HG03196 (cell line): Measurements from ENCODE around the gene GSTM3.
"Not testable (repeated sequence)": the region's sequence is repeated elsewhere in the genome, so short reads cannot be mapped to it uniquely, and the experiment has no call there.

Experiments
- ATAC-seq: cut with Tn5 transposase; IDR thresholded peaks from one replicate; pipeline ENCODE4 v1.9.1; 2021; ENCODE audit not compliant: unreplicated experiment

GSTM3 gene

DNA sequence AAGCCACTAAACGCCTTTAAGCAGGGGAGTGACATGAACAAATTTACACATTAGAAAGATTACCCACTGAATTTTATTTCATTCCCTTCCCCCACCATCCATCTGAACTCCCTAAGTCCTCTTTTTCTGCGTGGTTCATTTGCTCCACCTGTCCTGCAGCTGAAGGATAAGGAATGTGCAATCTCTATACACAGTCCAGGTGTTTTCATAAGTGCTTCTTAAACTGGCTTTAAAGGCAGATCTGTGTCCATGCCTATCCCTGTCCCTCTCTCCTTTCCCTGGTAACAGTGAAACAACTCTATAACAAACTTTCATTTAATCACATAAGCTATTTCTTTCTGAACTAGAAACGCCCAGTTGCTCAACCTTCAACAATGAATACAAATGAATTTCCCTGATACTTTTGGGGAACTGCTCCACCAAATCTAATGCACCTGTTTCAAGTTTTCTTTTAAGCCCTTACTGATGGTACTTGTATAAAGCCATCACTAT lies 8.4 kb downstream of the GSTM3 start:
- no peak for ATAC-seq

- no peak for ATAC-seq
These were observed 10.2 kb downstream of the GSTM3 start for GRCh38 chr1:109730666-109731065.

GRCh38 chr1:109728870-109729269 lies 12.0 kb downstream of the GSTM3 start:
- ATAC-seq: no peak

DNA sequence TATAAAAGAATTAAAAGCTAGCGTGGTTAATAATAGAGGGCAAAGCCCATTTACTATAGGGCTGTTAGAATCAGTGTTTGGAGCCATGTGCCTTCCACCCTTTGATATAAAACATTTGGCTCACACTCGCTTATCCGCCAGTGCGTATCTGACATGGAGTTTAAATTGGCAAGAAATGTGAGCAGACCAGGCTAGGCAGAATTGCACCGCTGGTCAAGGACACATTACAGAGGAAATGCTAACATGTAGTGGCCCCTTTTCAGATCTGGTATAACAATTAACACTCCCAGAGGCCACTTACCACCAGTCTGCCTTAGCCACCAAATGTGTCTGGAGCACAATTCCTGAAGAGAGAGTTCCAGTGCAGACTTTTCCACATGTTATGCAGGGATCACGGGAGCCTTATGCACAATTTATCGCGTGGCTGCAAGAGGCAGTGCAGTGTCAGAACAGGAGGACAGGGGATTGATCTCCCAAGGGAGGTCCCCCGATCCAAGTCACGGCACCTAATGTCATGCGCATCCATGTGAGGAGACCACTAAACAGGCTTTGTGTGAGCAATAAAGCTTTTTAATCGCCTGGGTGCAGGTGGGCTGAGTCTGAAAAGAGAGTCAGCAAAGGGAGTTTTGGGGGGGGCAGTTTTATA lies 14.0 kb downstream of the GSTM3 start:
- no peak for ATAC-seq

DNA sequence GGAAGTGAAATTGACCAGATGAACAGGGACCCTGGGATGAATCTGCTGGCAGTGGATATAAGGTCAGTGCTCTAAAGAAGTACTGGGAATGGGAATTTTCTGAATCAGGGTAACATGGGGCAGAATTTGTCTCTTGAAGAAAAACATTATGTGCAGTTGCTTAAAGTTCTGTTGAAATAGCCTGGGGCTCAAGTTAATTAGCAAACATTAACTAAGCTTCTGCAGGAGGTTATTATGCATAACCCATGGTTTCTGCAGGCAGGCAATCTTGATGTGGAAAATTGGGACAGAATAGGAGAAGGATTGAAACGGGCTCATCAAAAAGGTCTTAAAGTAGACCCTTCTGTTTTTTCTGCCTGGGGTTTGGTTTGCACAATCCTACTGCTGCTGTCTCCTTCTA lies 14.8 kb downstream of the GSTM3 start:
- ATAC-seq: no peak

GRCh38 chr1:109725510-109725909 lies 15.3 kb downstream of the GSTM3 start:
- ATAC-seq: no peak

DNA sequence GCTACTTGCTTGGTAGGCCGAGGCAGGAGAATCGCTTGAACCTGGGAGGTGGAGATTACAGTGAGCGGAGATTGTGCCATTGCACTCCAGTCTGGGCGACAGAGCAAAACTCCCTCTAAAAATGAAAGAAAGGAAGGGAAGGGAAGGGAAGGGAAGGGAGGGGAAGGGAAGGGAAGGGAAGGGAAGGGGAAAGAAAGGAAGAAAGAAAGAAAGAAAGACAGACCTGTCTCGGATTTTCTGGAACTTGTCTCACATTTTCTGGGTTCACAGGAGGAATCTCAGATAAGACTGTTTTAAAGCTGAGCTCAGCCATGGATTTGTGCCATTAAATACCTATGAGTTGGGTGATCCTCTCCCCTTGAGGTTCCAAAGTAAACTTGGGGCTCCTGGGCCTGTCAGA lies 15.9 kb downstream of the GSTM3 start:
- no peak for ATAC-seq

GRCh38 chr1:109722908-109723691 lies 17.7 kb downstream of the GSTM3 start:
- no peak for ATAC-seq

- no peak for ATAC-seq
These were observed 18.9 kb downstream of the GSTM3 start for GRCh38 chr1:109721971-109722370.

- no peak for ATAC-seq
These were observed 19.8 kb downstream of the GSTM3 start for GRCh38 chr1:109721042-109721441.

DNA sequence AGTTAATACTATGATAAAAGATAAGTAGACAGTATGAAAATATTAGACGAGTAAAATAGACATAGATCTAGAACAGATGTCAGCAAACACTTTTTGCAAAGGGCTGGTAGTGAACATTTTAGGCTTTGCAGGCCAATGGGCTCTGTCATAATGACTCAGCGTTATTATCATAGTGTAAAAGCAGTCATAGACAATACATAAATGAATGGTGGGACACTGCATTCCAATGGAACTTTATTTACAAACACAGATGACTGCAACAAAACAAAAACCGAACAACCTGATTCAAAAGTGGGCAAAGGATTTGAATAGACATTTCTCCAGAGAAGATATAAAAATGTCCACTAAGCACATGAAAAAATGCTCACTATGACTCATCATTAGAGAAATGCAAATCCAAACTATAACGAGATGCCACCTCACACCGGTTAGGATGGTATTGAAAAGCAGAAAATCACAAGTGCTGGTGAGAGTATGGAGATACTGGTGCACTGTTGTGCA lies 21.5 kb downstream of the GSTM3 start:
- ATAC-seq: no peak

GRCh38 chr1:109718495-109718894 lies 22.3 kb downstream of the GSTM3 start:
- no peak for ATAC-seq

GRCh38 chr1:109717729-109718128 lies 23.1 kb downstream of the GSTM3 start:
- ATAC-seq: no peak

DNA sequence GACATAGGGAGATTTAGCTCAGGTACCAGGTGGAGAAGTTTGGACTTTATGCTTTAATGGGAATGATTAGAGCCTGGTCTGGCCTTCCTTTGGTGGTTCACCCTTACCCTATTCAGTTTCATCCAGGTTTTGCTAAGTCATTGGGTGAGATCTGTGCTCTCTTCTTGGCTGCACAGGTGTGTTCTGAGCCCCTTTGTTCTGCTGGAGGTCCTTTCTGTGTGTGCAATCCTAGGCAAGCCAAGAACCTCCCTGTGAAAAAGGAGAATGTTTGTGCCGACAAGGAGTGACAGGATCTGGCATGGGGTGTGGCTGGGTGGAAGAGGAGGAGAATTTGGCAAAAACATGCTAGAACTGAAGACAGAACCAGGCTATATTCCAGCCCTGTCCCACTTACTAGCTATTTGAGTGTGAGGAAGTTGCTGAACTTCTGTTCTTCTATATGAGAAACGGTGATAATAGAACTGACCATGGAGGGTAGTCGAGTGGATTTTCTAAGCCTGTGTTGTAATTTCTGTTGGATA lies 24.2 kb downstream of the GSTM3 start:
- ATAC-seq: no peak

GRCh38 chr1:109716121-109716520 lies 24.7 kb downstream of the GSTM3 start:
- ATAC-seq: no peak

DNA sequence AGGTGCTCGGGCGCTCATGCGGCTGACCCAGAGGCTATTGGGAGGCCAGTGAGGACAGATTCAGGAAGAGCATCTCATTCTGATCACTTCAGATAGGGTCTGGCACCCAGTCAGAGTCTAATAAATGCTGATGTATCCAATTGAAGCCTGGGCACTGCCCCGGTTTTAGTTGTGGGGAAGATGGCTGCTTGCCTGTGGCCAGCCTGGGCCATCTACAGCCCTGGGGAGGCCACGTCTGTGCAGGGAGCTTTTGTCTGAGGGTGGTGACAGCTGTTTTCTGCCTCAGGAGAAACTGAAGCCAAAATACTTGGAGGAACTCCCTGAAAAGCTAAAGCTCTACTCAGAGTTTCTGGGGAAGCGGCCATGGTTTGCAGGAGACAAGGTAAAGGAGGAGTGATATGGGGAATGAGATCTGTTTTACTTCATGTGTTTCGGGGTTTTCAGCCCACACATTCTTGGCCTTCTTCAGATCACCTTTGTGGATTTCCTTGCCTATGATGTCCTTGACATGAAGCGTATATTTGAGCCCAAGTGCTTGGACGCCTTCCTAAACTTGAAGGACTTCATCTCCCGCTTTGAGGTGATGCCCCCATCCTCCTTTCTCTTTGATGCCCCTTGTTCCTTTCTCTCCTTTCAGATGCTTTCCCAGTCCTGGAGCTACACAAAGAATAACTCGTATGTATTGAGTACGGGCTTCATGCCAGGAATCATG lies 26.0 kb downstream of the GSTM3 start:
- no peak for ATAC-seq

DNA sequence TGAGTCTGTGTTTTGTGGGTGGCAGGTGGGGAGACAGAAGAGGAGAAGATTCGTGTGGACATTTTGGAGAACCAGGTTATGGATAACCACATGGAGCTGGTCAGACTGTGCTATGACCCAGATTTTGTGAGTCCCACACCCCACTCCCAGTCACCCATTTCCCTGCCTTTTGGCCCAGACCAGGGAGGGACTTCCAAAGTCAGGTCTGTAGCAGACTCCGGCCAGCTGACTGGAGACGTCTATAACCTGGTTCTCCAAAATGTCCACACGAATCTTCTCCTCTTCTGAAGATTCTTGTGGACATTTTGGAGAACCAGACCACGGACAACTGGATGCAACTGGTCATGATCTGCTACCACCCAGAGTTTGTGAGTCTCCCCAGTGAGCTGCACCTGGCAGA lies 27.2 kb downstream of the GSTM3 start:
- ATAC-seq: no peak

GRCh38 chr1:109712321-109712864 lies 28.4 kb downstream of the GSTM3 start:
- no peak for ATAC-seq

- not testable (repeated sequence) for ATAC-seq
These were observed 29.1 kb downstream of the GSTM3 start, which contains the start of gene GSTM5 for GRCh38 chr1:109711593-109712320. Gene GSTM5, plus strand, starts transcription at chr1:109712251. Its CDS starts 62 bp downstream, at chr1:109712313.

DNA sequence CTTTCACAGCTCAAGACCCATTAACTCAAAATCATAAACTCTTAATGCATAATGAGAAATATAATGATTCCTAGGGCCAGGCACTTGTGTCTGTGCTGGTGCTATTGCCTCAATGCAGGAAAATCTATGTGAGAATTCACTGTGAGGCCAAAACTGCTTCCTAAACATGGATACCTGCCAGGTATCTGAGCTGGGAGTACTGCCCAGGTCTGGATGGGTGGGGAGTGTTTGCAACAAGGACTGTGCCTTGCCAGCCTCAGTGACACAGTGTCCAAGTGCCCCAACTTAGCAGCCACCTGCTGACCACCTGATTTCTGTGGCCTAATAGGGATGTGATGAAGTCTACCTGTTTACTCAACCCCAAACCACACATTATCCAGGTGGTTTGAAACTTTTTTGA lies 31.0 kb downstream of the GSTM3 start:
- not testable (repeated sequence) for ATAC-seq
